ENCODE measurements around the gene STK39.
"Not testable (repeated sequence)": the region's sequence is repeated elsewhere in the genome, so short reads cannot be mapped to it uniquely, and the experiment has no call there.

The STK39 gene

DNA sequence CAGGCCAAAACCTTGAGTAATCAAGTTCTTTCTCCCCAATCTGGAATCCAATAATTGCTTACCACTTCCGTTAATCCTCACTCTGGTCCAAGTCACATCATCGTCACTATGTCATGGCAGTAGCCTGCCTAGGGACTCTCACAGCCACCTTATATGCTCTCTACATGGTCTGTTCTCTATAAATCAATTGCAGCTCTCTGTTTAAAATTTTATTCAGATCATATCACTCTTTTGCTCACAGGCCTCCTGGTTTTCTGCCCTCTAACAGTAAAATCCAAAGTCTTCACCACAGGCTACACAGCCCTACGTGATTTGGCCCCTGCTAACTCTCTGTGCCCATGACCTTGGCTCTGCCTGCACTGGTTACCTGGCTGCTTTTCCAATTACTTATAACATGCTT, 188.7 kb downstream of the STK39 start:
- no peak for DNase-seq (ENCODE audit: low read depth in 2 of 3, low spot score in 2 of 3)

DNA sequence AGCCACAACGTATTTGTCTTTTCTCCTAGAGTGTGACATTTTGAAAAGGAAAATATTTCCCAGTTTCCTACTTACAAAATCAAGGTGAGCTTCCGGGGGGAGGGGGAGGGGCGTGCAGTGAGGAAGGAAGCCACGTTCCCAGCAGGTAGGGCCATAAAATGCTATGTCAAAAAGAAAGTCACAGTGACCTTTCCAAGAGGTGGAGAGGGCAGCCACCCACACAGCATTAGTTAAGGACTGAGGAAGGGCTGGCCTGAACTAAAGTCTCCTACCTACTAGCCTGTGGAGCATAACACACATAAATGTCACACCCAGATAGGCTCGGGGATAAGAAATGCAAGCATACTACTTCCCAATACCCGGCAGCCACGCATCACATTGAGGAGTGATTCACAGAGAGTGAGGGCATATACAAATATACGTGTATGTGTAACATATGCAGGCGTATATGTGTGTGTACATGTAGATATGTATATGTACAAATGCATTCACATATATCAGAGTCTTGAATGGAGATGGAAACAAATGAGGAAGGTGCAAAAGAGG, 191.1 kb downstream of the STK39 start:
- DNase-seq (ENCODE audit: low read depth in 2 of 3, low spot score in 2 of 3): no peak

DNA sequence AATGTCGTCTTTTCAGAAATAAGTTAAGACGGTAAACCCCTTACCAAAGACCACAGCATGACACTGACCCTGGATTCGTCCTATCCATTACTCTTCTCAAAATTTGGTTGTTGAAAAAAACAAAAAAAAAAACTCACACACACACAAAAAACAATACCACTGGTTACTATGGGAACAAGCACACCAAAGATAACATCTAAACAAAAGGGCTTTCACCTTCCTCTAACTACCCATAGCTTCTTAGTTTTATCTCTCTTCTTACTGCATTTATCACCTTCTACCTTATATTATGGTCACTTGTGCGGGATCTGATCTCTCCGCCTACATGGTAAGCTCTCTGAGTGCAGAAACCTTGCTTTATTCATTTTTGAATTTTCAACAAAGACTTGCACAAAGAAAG, 192.7 kb downstream of the STK39 start:
- DNase-seq (ENCODE audit: low read depth in 2 of 3, low spot score in 2 of 3): no peak

DNA sequence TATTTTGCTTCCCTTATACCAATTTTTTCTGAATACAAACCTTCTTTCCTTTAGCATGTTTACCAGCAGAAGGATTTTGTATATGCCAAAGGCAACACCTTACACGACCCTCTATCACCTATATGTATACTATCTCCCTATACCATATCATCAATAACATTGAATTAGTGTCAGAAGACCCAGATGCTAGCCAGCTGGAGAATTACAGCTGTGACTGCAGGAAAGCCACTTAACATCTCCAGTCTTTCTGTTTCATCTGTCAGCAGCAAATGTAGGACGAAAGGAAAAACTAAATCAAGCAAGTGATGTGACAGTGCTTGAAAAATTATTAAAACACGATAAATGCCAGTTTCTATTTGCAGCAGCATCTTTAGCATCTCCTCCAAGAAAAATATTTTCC, 193.7 kb downstream of the STK39 start:
- no peak for DNase-seq (ENCODE audit: low read depth in 2 of 3, low spot score in 2 of 3)

DNA sequence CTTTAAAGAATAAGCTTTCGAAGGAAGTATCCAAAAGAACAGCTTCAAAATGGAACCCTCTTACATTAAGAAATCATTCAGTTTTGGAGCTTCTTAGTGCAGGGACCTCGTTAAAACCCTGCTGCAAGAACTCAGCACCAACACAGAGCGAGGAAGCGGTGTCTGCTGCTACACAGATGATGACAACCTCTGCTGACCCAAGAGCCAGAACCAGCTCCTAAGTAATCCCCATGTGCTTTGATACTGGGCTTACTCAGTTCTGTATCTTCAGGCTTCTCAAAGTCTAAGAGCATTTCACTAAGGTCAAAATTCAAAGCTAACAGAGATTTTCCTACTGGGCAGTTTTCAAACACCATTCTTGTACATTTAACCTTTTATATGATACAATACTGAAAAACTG, 194.6 kb downstream of the STK39 start:
- no peak for DNase-seq (ENCODE audit: low read depth in 2 of 3, low spot score in 2 of 3)

DNA sequence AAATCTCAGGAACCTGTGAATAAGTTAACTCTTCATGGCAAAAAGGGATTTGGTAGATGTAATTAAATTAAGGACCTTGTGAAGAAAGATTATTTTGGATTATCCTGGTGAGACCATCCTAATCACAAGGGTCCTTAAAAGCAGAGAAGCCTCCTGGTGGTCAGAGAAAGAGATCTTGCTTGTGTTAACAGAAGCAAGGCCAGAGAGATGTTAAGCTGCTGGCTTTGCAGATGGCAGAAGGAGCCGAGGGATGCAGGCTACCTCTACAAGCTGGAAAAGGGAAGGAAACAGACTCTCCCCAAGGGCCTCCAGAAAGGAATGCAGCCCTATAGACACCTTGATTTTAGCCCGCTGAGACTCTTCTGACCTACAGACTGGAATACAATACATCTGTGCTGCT, 197.0 kb downstream of the STK39 start:
- no peak for DNase-seq (ENCODE audit: low read depth in 2 of 3, low spot score in 2 of 3)

DNA sequence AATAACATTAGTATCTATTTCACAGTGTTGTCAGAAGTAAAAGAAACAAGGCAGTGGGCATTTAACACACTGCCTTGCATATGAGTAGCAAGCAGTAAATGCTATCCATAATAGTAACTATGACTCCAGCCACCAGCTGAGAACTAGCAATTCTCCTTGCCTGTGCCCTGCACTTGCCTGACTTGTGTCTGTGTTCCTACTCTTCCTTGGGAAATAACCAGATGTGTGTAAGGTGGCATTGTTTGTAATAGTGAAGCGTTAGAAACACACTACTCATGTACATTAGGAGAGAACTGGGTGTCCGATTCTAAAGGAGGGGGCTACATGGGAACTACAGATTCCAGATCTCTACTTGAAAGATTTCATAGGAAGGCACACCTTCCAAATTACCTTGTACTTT, 197.8 kb downstream of the STK39 start:
- DNase-seq (ENCODE audit: low read depth in 2 of 3, low spot score in 2 of 3): no peak

DNA sequence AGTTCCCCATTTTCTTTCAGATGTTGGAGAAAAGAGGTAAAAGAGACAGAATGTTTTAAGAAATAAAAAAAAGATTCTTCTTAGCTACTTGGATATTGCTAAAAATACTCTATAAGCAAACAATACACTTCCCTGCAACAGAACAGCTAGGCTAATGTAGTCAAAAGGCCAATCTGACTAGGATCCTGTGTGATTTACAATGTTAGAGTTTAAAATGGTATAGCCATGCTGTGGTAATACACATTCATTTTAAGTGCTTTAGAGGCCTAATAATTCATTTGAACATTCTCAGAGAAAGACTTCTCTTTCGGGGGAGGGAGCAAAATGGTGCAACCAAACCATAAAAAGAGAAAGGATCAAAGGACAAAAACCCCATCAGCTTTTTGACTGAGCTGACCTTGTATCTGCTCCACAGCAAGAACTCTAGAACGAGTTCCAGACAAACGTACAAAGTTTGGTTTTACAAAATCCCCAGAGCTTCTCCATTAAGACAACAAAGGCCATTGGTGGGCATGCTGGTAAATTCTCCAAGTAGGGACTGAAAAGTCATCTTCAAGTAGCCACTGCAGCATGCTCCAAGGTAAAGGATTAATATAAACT, 200.2 kb downstream of the STK39 start:
- no peak for DNase-seq (ENCODE audit: low read depth in 2 of 3, low spot score in 2 of 3)

DNA sequence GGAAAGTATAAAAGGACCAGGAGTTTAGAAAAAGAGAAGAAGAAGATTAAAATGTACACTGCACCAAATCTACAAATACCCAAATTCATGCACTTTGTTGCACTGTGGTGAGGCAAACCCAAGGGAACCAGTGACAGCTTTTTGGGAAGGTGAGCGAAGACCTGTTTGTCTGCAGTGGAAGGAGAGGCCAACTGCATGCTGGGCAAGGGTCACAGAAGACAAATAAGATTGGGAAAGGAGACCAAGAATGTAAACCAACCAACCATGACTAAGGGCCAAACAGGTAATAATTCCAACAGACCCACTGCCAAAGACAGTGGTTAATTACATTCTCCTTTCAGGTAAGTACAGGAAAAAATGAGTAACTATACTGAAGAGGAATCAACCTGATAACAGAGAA, 202.8 kb downstream of the STK39 start:
- DNase-seq (ENCODE audit: low read depth in 2 of 3, low spot score in 2 of 3): no peak

DNA sequence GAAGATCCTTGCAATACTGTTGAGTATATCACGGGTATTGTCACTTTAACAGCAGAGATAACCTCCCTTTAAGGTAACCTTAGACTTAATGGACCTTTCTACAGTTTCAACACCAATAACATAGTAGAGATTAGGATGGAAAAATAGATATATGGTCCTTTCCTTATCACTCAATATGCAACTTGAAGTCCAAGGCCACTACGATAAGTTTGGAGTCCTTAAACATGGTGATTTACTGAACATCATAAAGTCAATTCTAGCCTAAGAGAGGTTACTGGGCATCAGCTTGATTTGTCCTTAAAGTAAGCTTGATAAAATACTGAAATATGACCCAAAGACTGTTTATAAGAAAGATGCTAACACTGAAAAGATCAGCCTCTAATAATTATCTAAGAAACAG, 203.2 kb downstream of the STK39 start:
- DNase-seq (ENCODE audit: low read depth in 2 of 3, low spot score in 2 of 3): no peak

DNA sequence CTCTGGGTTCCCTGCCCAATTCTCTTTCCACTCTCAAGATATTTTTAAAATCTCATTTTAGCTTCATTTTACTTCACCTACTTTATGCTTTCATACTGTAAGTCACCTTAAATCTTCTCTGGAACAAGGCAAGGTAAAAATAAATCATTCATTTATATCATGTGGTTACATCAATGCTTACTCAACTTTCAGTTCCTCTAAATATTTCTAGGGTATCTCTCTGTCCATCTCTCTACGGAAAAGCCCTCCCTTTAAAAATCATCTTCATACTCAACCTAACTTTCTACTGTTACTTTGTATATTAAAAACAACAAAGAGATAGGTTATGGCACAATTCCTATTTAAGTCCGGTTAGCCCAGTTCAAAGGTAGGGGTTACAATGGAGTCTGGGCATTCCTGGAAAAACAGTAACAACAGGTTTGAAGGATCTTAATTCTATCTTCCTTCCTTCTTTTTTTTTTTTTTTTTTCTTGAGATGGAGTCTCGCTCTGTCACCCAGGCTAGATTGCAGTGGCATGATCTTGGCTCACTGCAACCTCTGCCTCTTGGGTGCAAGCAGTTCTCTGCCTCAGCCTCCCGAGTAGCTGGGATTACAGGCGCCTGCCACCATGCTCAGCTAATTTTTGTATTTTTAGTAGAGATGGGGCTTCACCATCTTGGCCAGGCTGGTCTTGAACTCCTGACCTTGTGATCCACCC, 205.1 kb downstream of the STK39 start:
- DNase-seq (ENCODE audit: low read depth in 2 of 3, low spot score in 2 of 3): not testable (repeated sequence)

DNA sequence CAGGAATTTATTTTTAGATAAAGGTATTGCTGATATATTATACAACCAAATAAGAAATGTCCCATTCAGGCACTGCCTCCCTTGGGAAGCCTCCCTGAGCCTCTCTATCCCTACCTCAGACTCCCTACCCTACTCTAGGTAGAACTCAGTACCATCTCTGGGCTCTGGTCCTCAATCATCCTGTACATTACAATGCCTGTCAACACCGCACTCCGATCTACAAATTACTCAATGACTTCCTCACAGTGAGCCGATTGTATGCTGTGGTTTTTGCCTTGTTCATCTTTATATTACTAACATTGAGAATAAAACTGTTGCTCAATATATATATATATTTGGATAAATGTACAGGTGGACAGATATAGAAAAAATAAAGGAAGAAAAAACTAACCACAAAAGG, 207.5 kb downstream of the STK39 start:
- DNase-seq (ENCODE audit: low read depth in 2 of 3, low spot score in 2 of 3): no peak

DNA sequence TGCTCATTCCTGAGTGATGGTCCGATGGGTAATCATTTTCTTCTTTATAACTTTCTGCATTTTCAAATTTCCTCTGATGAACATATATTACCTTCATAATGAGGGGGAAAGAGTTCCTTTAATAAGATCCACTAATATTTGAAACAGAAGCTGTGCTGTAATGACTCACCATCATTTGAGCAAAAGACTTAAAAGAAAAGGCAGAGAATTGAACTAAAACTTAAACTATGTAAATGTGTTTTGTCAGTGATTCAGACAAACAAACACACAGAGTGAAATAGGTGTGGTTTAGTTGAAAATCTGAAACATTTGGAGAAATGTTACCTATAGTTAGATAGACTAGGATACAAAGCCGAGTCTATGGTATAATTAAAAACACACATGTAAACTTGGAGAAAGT, 209.6 kb downstream of the STK39 start:
- DNase-seq (ENCODE audit: low read depth in 2 of 3, low spot score in 2 of 3): no peak

DNA sequence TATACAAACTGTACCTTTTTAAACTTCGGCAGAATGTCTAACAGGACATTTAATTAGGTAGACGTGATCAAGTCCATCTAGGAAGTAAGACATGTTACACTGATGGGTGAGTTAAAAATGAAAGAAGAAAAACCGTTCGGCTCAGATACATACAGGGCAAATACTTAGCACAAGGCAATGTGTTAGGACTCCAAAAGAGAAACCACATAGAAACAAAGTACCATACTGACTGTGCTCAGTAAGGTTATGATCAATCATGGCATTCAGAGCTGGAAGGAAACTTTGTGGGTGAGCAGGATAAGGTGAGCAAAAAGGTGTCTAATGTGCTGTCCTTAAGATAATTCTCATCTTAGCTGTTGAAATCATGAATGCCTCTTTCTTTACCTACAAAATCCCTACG, 211.9 kb downstream of the STK39 start:
- no peak for DNase-seq (ENCODE audit: low read depth in 2 of 3, low spot score in 2 of 3)

DNA sequence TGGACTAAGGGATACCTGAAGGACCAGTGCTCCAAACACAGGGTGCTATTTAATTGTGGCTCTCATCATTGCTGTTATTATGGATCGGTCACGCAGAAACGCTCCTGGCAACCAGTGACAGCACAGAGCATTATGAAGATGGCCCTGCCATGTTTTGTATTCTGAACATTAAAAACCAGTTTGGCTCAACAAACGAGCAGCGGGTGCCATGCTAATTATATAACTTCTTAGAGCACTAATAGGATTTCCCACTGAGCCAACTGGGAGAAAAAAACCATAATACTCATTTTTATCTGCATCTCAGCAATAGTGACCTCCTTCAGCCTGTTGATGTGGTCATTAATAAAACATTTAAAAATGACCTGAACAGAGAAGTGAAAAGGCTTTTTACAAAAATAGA, 212.8 kb downstream of the STK39 start:
- DNase-seq (ENCODE audit: low read depth in 2 of 3, low spot score in 2 of 3): no peak

DNA sequence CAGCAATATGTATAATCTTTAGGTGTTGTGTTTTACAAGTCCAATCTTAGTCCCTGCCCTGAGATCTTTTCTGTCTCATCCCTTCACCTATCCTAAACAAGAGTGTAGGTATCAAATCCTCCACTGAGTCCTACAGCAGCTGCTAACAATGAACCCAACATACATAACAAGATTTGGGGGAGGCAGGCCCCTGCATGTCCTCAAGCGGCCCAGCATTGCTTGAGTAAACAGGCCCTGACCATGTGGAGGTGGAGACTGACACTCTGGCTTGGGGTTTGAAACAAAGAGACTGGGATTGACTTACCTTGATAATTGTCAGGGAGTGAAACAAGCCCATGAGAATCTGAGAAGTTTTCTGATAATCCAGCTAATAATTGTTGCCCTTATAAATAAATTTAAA, 213.4 kb downstream of the STK39 start:
- DNase-seq (ENCODE audit: low read depth in 2 of 3, low spot score in 2 of 3): no peak

DNA sequence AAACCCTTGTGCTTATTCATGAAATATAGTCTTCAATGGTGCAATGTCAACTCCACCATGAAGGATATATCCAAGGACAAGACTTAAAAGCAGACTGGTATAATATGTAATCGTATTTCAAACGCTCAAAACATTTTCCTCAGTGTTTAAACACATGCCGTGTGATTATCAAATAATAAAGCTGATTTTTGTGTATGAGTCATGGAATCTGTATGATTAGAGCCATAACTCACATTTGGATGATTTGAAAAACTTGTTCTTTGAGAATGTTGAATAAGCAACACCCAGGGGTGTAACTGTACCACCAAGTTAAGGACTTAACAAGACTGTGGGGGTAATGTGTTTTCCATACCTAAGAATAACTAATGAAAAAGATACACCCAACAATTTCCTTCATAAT, 215.3 kb downstream of the STK39 start:
- no peak for DNase-seq (ENCODE audit: low read depth in 2 of 3, low spot score in 2 of 3)

DNA sequence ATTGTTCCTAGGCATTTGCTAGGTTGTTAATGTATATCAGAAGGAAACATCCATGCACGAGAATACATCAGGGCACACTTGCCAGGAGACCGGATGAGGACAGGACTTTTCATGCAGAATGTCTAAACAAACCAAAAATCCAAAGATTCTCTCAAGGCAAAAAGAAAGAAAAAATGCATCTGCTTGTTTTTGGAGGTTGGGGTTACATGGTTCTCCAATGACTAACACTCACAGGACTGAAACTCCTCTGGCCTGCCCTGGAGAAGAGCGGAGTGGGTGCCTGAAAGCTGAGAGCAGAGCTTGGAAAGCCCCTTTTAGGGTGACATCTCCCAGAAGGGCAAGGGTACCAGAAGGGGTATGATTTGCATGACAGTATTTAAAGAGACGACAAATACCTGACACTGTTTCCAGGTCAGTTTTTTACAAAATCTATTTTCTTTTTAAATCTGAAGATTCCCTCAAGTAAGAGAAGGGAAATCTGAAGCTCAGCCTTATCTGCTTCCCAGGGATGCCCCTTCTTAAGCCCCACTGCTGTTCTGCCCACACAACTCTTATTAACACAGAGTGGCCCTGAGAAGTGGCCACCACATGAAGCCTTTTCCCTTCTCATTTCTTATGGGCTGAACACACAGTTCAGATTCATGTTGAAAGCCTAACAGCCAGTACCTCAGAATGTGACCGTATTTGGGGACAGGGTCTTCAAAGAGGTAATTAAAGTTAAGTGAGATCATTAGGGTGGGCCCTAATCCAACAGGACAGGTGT, 216.4 kb downstream of the STK39 start:
- no peak for DNase-seq (ENCODE audit: low read depth in 2 of 3, low spot score in 2 of 3)

DNA sequence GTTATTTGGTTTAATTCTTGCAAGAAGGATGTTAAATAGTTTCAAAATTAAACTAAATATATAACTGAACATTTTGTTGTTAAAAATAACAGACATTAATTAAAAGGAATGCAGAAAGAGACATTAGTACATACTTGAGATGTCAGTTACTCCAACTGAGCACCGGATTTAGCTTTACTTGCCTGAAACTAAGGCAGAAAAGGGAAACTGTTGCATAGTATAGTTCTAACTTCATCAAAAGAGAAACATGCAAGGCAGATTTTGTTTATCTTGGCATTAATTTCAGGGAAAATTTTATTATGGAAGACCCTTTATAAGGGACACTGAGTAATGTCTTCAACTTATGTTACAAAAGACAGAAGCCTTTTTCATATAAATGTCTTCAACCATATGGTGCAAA, 218.3 kb downstream of the STK39 start:
- DNase-seq (ENCODE audit: low read depth in 2 of 3, low spot score in 2 of 3): no peak

DNA sequence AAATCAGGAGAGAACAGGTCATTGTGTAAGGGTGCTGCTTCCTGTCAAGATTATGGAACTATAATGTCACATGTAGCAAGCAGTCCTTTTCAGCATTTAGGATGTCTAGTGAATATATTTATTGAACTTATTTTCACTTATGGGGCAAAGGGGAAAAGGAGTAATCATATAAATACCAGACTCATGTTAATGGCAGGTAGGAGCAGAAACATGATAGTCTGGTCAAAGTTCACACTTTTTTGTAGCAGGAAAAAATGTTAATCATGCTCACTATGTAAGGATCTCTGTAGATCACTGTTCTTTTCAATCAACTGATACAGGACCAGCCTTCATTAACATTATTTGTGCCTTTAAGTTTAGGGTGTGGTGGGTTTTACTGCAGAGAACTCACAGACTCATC, 219.0 kb downstream of the STK39 start:
- no peak for DNase-seq (ENCODE audit: low read depth in 2 of 3, low spot score in 2 of 3)

DNA sequence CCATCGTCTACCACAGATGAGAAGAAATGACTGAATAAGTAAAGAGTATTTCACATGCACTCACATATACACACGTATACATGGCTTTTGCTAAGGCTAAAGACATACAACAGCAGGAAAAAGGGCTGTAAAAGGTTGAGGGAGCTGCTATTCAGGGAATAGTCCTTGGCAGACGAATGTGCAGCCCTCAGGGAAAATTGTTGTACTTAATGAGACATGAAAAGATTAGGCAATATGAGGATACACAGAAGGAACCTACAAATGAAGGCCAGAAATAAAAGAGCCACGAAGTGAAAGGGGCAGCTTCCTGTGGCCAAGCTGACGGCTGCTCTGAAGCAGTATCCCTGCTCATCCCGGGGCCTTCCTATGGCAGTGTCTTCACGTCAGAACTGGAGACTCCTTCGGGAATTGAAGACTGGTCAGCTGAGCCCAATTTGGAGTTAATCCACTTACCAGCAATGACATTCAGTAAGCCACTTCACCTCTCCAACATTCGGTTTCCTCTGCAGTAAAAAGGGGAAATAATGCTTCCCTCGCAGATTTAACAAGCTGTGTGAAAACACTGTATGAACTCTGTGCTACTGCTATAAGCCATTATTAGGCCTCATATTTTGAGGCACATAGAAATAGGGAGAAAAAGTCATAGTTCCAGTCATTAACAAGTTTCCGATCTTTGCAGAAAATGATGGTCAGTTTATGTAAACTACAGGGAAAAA, 221.8 kb downstream of the STK39 start:
- no peak for DNase-seq (ENCODE audit: low read depth in 2 of 3, low spot score in 2 of 3)

DNA sequence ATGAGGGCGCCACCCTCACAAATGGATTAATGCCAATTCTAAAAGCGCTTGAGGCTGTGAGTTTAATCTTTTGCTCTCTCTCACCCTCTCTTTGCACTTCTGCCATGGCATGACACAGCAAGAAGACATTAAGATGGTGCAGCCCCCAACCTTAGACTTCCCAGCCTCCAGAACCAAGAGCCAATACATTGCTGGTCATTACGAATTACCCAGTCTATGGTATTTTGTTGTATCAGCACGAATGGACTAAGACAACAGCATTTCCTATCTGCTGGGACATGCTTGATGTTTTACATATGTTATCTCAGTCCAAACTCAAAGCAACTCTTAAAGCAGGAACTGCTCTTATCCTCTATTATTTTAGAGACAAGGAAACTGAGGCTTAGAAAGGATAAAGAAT, 222.9 kb downstream of the STK39 start:
- no peak for DNase-seq (ENCODE audit: low read depth in 2 of 3, low spot score in 2 of 3)

Data from activated CD8-positive, alpha-beta memory T cell treated with anti-CD3 and anti-CD28 coated beads for 48 hours (primary cell).